Fibroblast of skin of right quadriceps (primary cell): ENCODE data around the gene P2RY6.
"Not testable (repeated sequence)": the region's sequence is repeated elsewhere in the genome, so short reads cannot be mapped to it uniquely, and the experiment has no call there.

ENCODE experiments used
- DNase-seq: peaks from one replicate; pipeline ENCODE4 v3.0.0-alpha.2; 2013

Gene P2RY6

GRCh38 chr11:73271936-73272679 is at the start of gene P2RY6:
TSS of gene P2RY6 (plus strand) at chr11:73272338. CDS start at chr11:73296519, 24,181 bp downstream.
- peak; percentile 31 for DNase-seq

- DNase-seq = no peak
Measured at GRCh38 chr11:73223998-73224730, 48.0 kb upstream of the P2RY6 start.

- DNase-seq = no peak
Measured at GRCh38 chr11:73225001-73225686, 47.0 kb upstream of the P2RY6 start.

GRCh38 chr11:73225851-73226250 is 46.3 kb upstream of the P2RY6 start:
- no peak for DNase-seq

GRCh38 chr11:73226297-73227006 is 45.7 kb upstream of the P2RY6 start:
- no peak for DNase-seq

- no peak for DNase-seq
Measured at GRCh38 chr11:73227571-73228211, 44.4 kb upstream of the P2RY6 start.

GRCh38 chr11:73228268-73229134 is 43.6 kb upstream of the P2RY6 start:
- no peak for DNase-seq

GRCh38 chr11:73229321-73229895 is 42.7 kb upstream of the P2RY6 start:
- DNase-seq = peak; percentile 11

- no peak for DNase-seq
Measured at GRCh38 chr11:73229896-73230875, 42.0 kb upstream of the P2RY6 start.

- no peak for DNase-seq
Measured at GRCh38 chr11:73230931-73231330, 41.2 kb upstream of the P2RY6 start.

- DNase-seq = not testable (repeated sequence)
Measured at GRCh38 chr11:73232487-73232886, 39.7 kb upstream of the P2RY6 start.

GRCh38 chr11:73233211-73233610 is 38.9 kb upstream of the P2RY6 start:
- no peak for DNase-seq

- DNase-seq = no peak
Measured at GRCh38 chr11:73233692-73234470, 38.3 kb upstream of the P2RY6 start.

GRCh38 chr11:73234471-73235181 is 37.5 kb upstream of the P2RY6 start:
- DNase-seq = no peak

- DNase-seq = no peak
Measured at GRCh38 chr11:73235236-73235786, 36.8 kb upstream of the P2RY6 start.

GRCh38 chr11:73236205-73236765 is 35.9 kb upstream of the P2RY6 start:
- DNase-seq = no peak

- DNase-seq = no peak
Measured at GRCh38 chr11:73236854-73237253, 35.3 kb upstream of the P2RY6 start.
